Measurements from ENCODE around the gene MSI2.

MSI2 gene

DNA sequence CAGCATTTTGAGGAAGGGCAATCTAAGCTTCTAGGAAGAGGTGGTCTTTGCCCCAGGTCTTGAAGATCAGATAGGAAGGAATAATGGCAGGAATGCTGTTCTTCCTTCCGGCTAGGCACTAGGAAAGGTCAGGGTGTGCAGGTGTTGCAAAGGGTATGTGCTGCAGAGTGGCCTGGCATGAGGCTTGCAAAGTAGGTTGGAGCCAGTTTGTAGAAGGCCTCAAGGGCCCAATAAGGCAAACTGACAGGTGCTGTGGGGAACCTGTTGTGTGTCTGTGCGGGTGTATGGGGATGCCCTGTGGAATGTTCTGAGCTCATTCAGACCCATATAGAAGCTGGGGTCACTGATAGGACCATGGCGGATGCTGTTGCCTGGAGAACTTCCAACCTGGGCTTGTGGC, 12.7 kb downstream of the MSI2 start:
- in situ Hi-C loops (cut with MboI; ENCODE audit: low sequenced_read_pairs) = no loop called here

DNA sequence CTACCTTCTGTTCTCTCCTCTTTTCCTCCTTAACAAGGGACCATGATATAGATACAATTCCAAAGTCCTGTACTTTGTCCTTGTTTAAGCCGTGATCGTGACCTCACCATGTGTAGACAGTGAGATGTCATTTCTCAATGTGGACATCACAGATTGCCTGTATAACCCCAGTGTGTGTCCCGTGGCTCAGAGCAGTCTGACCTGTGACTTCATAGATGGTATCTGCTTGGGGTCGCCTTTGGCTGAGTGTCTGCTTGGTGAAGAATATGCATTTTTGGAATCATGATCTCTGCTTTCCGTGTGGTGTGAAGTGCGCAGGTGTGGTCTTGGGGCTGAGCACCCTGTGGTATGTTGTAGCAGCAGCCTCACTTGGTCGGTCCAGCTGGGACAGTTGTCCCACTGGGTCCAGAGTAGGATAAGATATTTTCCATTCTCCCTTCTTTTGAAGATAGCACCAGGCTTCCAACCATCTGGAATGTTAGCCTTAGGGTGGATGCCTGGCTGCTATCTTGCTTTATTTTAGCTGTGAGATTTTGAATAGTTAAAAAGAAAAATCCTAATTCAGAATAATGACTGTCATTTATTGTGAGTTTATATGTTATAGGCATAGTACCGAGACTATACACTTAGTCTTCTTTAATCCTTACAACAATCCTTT, 13.4 kb downstream of the MSI2 start:
- in situ Hi-C loops (cut with MboI; ENCODE audit: low sequenced_read_pairs) = no loop called here

- in situ Hi-C loops (cut with MboI; ENCODE audit: low sequenced_read_pairs) = no loop called here
These were observed 14.5 kb downstream of the MSI2 start for GRCh38 chr17:57270801-57271245.

- in situ Hi-C loops (cut with MboI; ENCODE audit: low sequenced_read_pairs) = no loop called here
These were observed 15.5 kb downstream of the MSI2 start for GRCh38 chr17:57271821-57272220.

GRCh38 chr17:57273490-57273889, 17.2 kb downstream of the MSI2 start:
- in situ Hi-C loops (cut with MboI; ENCODE audit: low sequenced_read_pairs) = no loop called here

DNA sequence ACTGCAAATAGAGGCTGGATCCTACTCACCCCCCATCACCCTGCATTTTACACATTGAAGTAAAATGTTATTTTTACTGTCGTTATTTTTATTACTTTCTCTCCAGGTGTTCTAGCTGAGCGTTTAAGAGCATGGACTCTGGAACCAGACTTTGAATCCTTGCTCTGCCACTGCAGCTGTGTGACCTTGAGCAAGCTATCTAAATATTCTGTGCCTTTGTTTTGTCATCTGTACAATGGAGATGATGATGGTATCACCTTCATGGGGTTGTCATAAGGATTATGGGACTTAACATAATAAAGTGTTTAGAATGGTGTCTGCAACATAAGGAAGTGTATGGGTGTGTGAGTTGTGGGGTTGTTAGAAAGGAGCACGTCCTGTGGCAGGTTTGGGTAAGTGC, 17.8 kb downstream of the MSI2 start:
- in situ Hi-C loops (cut with MboI; ENCODE audit: low sequenced_read_pairs) = no loop called here

- in situ Hi-C loops (cut with MboI; ENCODE audit: low sequenced_read_pairs) = no loop called here
These were observed 18.9 kb downstream of the MSI2 start for GRCh38 chr17:57275071-57275764.

GRCh38 chr17:57276621-57277020, 20.3 kb downstream of the MSI2 start:
- in situ Hi-C loops (cut with MboI; ENCODE audit: low sequenced_read_pairs) = no loop called here

GRCh38 chr17:57277923-57278604, 21.7 kb downstream of the MSI2 start:
- in situ Hi-C loops (cut with MboI; ENCODE audit: low sequenced_read_pairs) = no loop called here

DNA sequence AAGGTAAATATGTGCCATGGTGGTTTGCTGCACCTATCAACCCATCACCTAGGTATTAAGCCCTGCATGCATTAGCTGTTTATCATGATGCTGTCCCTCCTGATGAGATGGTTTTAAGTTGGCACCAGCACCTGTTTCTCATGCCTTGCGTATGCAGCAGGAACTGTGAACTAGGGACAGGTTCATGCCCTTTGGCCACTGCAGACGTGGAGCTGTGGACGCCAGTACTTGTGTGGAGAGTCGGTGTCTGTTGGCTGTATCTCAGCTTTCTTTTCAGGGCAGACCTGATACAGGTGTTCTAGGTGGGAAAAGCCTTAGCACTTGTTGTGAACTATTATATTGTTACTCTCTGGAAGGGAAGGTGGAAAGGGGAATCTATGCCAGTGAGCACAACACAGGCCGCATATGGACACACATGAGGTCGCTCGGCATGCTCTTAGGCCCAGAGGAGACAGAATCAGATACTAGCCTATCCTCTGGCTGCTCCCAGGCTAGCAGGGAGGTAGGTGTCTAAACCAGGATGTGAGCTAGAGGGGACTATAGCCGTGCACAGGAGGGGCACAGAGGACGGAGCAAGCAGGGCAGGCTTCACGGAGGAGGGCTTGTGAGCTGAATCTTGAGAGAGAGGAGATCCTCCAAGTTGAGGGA, 22.5 kb downstream of the MSI2 start:
- in situ Hi-C loops (cut with MboI; ENCODE audit: low sequenced_read_pairs) = no loop called here

DNA sequence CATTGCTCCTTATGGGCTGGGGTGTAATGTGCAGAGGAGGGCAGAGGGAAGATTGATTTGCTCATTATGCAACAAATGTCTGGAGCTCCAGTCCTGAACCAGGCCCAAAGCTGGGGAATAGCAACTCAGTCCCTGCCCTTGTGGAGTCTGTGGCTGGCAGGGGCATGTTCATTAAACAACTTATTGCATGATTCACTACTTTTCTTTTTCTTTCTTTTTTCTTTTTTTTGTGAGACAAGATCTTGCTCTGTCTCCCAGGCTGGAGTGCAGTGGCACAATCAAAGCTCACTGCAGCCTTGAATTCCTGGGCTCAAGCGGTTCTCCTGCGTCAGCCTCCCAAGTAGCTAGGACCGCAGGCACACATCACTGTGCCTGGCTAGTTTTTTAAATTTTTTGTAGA, 23.1 kb downstream of the MSI2 start:
- in situ Hi-C loops (cut with MboI; ENCODE audit: low sequenced_read_pairs) = no loop called here

DNA sequence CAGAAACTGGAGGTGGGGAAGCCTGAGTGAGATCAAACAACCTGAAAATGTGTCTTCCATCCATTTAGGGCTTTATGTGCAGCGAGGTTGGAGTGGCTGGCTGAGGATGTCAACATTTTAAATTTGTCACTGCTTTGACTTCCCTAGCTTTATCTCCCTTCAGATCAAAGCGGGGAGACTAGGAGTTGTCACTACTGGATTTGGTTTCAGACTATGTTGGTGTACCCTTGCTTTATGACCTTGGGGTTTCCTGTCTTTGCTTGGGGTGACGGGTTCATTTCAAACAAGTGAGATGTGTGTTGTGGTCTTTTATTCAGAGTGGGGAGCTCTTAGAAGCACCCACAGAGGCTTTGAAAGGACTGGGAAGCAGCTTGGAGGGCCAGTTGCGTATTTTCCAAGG, 25.6 kb downstream of the MSI2 start:
- in situ Hi-C loops (cut with MboI; ENCODE audit: low sequenced_read_pairs) = no loop called here

DNA sequence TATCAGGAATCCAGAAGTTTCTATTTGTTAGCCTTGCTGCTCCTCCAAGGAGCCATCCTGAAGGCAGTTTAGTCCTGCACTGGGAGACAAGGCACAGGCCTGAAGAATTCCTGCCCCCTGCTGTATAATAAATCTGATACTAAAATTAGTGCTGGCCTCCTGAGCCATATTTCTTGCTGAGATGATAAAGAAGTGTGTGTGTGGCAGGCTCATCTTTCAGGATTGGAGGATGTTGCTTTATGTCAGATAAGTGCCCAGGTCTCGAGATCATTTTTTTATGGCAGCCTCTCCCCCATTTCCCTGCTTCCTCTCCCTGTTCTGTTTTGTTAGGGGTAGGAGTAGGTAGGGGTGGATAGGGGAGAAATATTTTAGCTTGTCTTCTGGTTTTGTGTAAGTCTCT, 26.0 kb downstream of the MSI2 start:
- in situ Hi-C loops (cut with MboI; ENCODE audit: low sequenced_read_pairs) = no loop called here

GRCh38 chr17:57283203-57283971, 27.1 kb downstream of the MSI2 start:
- in situ Hi-C loops (cut with MboI; ENCODE audit: low sequenced_read_pairs) = no loop called here

DNA sequence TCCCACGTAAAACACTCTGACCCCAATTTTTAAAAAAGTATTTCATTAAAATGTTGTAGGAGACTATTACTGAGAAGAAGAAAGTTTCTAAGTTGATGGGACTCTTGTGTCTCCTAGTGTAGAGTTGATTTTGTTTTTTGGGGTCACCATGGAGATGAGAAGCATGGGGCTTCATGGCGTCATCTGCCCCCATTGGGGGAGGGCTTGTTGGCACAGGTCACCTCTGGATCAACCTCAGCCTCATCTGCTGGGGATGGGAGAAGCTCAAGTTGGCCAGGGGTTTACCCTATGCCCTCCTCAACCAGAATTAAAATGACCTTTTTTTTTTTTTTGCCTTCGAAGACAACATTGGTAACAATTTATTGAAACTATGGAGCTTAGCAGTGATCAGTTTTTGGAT, 28.3 kb downstream of the MSI2 start:
- in situ Hi-C loops (cut with MboI; ENCODE audit: low sequenced_read_pairs) = no loop called here

DNA sequence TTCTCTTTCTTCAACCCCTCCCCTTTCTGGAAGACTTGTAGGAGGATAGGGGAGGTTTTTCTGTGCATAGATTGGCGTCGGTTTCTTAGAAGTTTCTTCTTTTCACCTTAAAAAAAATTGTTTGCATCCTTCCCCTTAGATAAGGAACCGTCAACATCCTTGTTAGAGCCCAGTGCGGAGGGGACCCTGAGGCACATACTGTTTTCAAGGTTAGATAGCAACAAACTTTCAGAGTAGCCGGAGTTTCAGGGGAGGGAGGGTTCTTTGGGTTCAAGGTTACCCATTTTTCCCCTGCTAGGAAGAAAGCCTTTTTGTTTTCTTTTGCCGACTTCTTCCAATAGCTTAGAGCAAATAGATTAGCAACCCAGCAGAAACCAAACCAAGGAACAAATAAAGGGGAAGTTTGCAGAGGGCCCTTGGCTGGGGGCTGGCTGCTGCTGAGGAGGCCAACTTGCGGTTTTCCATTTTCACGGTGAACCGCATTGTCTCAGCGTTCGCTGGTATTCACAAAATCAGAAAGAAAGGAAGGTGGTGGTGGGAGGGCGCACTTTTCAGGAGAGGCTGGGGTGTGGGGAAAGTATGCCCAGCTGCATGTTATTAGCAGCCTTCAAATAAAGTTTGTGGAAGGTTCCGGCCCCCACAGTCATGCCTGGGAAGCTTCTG, 28.8 kb downstream of the MSI2 start:
- in situ Hi-C loops (cut with MboI; ENCODE audit: low sequenced_read_pairs) = no loop called here

DNA sequence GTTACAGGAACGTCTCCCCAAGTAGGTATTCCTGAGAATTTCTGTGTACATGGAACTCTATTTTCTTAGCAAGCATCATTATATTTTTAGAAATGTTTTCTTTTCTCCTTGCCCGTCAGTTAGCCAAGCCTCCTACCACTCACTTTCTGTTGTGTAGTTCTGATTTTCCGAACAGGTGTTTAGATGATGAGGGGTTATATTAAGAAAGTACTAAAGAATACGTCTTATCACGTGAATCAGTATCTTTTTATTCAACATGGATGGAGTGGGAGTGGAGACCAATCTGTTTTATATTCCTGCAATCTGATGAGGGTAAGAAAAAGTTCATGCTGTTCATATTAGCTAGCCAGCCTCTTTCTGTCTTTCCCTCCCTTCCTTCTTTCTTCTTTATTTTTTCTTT, 29.4 kb downstream of the MSI2 start:
- in situ Hi-C loops (cut with MboI; ENCODE audit: low sequenced_read_pairs) = no loop called here

- in situ Hi-C loops (cut with MboI; ENCODE audit: low sequenced_read_pairs) = no loop called here
These were observed 30.2 kb downstream of the MSI2 start for GRCh38 chr17:57286399-57287105.

DNA sequence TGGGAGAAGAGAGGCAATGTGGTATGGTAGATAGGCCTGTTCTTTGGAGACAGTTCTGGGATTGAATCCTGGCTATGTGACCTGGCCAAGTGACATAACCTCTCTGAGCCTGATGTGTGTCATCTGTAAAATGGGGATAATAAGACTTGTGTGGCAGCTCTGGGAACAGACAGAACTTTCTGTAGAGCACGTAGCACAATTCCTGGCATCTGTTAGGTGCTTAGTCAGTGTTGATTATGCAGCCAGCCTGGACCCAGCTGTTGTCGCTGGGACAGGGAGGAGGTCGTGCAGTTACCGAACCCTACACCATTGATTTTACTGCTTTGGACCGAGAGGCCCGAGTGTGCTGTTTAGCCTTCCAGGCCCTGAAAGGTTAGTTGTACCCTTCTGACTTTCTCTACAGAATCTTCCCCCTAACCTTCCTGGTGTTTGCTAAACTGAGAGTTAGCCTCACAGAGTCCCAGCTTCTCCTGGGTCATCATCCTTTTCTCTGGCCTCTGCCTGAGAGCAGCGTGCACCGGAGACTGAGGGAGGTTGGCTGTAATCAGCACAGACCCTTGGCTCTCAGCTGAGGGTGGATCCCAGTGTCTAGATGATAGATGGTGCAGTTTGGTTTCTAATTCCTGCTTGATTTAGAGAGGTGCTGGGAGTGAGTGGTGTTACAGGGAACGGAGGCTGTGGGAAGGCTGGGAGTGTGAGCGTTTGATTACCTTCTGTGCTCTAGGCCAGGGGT, 31.9 kb downstream of the MSI2 start:
- in situ Hi-C loops (cut with MboI; ENCODE audit: low sequenced_read_pairs) = no loop called here
